Measurements from ENCODE around the gene LPCAT4.

The LPCAT4 gene

DNA sequence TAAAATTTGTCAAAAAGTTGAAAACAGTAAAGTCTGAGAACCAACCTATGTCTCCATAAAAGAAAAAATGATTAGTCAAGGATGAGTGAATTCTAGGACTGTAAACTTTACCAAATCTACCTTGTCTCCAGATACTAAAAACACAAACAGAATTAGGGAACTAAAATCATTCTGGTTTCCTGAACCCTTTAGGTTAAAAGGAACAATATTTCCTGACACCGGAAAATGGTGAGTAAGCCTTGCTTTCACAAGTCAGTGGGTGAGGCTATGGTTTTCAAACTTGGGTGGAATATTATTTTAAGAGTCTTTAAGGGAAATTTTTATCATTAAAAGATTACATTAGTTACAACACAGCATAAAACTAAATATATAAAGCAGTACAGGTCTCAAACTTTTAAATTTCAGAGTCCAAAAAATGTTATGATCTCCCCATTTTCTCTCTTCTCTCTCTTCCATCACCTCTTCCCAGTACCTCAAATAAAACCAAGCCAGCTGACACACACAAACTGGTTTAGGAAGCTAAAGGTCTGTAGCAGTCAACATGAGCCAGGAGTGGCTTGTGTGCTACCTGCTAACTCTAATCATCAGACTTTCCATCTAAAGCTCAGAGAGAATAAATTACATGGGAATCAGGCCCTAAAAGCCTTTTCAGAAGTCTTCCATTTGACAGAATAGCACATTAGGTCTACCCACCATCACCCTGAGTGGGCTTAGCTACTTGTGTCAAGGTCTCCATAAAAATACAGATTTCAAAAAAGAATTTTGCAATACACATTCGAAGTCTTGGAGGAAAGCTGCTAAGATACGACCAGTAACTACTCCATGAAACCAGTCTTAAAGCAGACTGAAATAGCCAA, 31.6 kb downstream of the LPCAT4 start:
- Histone ChIP-seq H3K27me3 (ENCODE audit: insufficient read depth, poor library complexity, severe bottlenecking) (no peaks in the 10 kb centered on the region), H3K4me3 (replicated peaks; ENCODE audit: insufficient read depth, low read length) (peak overlapping the region; percentile 26), H3K27ac (replicated peaks) (peak overlapping the region; percentile 90)
- peak in 1 of 2 experiments; percentile 61 for DNase-seq (ENCODE audit: low read depth in 1 of 2, low spot score in 1 of 2)
- TF ChIP-seq SPI1 (IDR thresholded peaks at IDR 0.05; ENCODE audit: borderline replicate concordance, low read depth) (no peak), CTCF (IDR thresholded peaks at IDR 0.05; ENCODE audit: insufficient read depth, low read length) (no peak), POLR2AphosphoS5 (IDR thresholded peaks at IDR 0.05; ENCODE audit: low read depth) (no peak), GABPA (IDR thresholded peaks at IDR 0.05; ENCODE audit: low read depth) (no peak)
- TF ChIP-seq, protein P1, sequence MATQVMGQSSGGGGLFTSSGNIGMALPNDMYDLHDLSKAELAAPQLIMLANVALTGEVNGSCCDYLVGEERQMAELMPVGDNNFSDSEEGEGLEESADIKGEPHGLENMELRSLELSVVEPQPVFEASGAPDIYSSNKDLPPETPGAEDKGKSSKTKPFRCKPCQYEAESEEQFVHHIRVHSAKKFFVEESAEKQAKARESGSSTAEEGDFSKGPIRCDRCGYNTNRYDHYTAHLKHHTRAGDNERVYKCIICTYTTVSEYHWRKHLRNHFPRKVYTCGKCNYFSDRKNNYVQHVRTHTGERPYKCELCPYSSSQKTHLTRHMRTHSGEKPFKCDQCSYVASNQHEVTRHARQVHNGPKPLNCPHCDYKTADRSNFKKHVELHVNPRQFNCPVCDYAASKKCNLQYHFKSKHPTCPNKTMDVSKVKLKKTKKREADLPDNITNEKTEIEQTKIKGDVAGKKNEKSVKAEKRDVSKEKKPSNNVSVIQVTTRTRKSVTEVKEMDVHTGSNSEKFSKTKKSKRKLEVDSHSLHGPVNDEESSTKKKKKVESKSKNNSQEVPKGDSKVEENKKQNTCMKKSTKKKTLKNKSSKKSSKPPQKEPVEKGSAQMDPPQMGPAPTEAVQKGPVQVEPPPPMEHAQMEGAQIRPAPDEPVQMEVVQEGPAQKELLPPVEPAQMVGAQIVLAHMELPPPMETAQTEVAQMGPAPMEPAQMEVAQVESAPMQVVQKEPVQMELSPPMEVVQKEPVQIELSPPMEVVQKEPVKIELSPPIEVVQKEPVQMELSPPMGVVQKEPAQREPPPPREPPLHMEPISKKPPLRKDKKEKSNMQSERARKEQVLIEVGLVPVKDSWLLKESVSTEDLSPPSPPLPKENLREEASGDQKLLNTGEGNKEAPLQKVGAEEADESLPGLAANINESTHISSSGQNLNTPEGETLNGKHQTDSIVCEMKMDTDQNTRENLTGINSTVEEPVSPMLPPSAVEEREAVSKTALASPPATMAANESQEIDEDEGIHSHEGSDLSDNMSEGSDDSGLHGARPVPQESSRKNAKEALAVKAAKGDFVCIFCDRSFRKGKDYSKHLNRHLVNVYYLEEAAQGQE (IDR thresholded peaks at IDR 0.05; ENCODE audit: insufficient replicate concordance, low read depth): no peak

- TF ChIP-seq, protein P1 (IDR thresholded peaks at IDR 0.05; ENCODE audit: insufficient replicate concordance, low read depth): no peak
- no peak for TF ChIP-seq POLR2AphosphoS5 (IDR thresholded peaks at IDR 0.05; ENCODE audit: low read depth)
- no peak for TF ChIP-seq GABPA (IDR thresholded peaks at IDR 0.05; ENCODE audit: low read depth)
- no peak for TF ChIP-seq CTCF (IDR thresholded peaks at IDR 0.05; ENCODE audit: insufficient read depth, low read length)
- no peak for TF ChIP-seq SPI1 (IDR thresholded peaks at IDR 0.05; ENCODE audit: borderline replicate concordance, low read depth)
- DNase-seq (ENCODE audit: low read depth in 1 of 2, low spot score in 1 of 2): no peak
Measured at GRCh38 chr15:34334672-34335071, 32.3 kb downstream of the LPCAT4 start.

DNA sequence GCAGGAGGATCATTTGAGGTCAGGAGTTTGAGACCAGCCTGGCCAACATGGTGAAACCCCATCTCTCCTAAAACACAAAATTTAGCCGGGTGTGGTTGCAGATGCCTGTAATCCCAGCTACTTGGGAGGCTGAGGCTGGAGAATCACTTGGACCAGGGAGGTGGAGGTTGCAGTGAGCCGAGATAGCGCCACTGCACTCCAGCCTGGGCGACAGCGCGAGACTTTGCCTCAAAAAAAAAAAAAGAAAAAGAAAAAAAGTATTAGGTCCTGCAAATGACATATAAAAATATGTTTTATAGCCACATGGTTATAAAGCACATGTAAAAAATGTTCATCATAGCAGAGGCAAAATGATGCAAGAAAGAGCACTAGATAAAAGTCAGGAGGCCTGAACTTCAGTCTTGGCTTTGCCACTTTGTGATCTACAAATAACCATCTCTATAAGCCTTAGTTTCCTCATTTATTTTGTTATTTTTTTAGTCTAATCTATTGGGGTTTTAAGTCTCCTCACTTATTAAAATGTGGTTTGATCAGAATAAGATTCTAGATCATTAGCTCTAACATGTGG, 34.4 kb downstream of the LPCAT4 start:
- TF ChIP-seq POLR2AphosphoS5 (IDR thresholded peaks at IDR 0.05; ENCODE audit: low read depth) (no peak), CTCF (IDR thresholded peaks at IDR 0.05; ENCODE audit: insufficient read depth, low read length) (no peak), GABPA (IDR thresholded peaks at IDR 0.05; ENCODE audit: low read depth) (no peak), SPI1 (IDR thresholded peaks at IDR 0.05; ENCODE audit: borderline replicate concordance, low read depth) (no peak)
- TF ChIP-seq, protein P1 (IDR thresholded peaks at IDR 0.05; ENCODE audit: insufficient replicate concordance, low read depth): no peak
- Histone ChIP-seq H3K27me3 (ENCODE audit: insufficient read depth, poor library complexity, severe bottlenecking) (no peaks in the 10 kb centered on the region), H3K27ac (replicated peaks) (no peak overlapping the region)

More at GRCh38 chr15:34334672-34335071, 32.3 kb downstream of the LPCAT4 start:
- peak overlapping the region; percentile 90 for H3K27ac ChIP-seq (replicated peaks)
- peak overlapping the region; percentile 26 for H3K4me3 ChIP-seq (replicated peaks; ENCODE audit: insufficient read depth, low read length)
- no peaks in the 10 kb centered on the region for H3K27me3 ChIP-seq (ENCODE audit: insufficient read depth, poor library complexity, severe bottlenecking)

More for the DNA sequence above, 34.4 kb downstream of the LPCAT4 start:
- no peak overlapping the region for H3K4me3 ChIP-seq (replicated peaks; ENCODE audit: insufficient read depth, low read length)
- DNase-seq (ENCODE audit: low read depth in 1 of 2, low spot score in 1 of 2): no peak
